Stomach (tissue), 4 donors: ENCODE measurements around the gene TRIOBP.

Source experiments
- CTCF ChIP-seq, 7 experiments: fragments of 450-650 bp in 4 of 7; fragments of 200-600 bp in 3 of 7; sonication (generic) in 3 of 7; IDR thresholded peaks; one replicate each; pipeline ENCODE4 v1.5.1; 2016 to 2019; ENCODE audit warnings: antibody characterized with exemption in 7 of 7, control low read depth in 2 of 7, mild to moderate bottlenecking in 1 of 7
- EP300 ChIP-seq: sonication (generic); formaldehyde crosslinking; IDR thresholded peaks from one replicate; pipeline ENCODE4 v1.6.1; 2017; ENCODE audit warnings: antibody characterized with exemption
- POLR2A ChIP-seq, 4 donors: fragments of 450-650 bp; IDR thresholded peaks; one replicate each; pipeline ENCODE4 v1.6.1; 2016; ENCODE audit warnings: antibody characterized with exemption in 4 of 4, control low read depth in 2 of 4, mild to moderate bottlenecking in 1 of 4, moderate library complexity in 1 of 4
- POLR2AphosphoS5 ChIP-seq, 3 donors: sonication (generic); formaldehyde crosslinking; IDR thresholded peaks; one replicate each; pipeline ENCODE4 v1.6.1; 2016; ENCODE audit warnings: antibody characterized with exemption in 3 of 3

- TF ChIP-seq CTCF (IDR thresholded peaks at IDR 0.05) (no peak), POLR2A (IDR thresholded peaks at IDR 0.05) (no peak), POLR2AphosphoS5 (IDR thresholded peaks at IDR 0.05) (peak in 2 of 3 donors; percentile 26 to 47), EP300 (no peak)
Observed at GRCh38 chr22:37802310-37803194, 105.7 kb downstream of the TRIOBP start.
